Hindlimb muscle (tissue), 1 donor: ENCODE data around the gene C17orf100. TPM values are rescaled to one million over a fixed set of nuclear protein-coding genes. Genes with fewer than 3 reads are reported as not detected.

ENCODE experiments used
- DNase-seq: peaks from one replicate; pipeline ENCODE4 v3.0.0-alpha.2; 2013
- polyA plus RNA-seq: library from polyadenylated mRNA; unstranded; fragments of 120-200 nt; gene quantifications from one replicate; pipeline ENCODE4 v1.2.1, GENCODE V29; 2013; ENCODE audit not compliant: insufficient read length

C17orf100 gene
- polyA plus RNA-seq, 1 donor = 3.6 TPM

DNA sequence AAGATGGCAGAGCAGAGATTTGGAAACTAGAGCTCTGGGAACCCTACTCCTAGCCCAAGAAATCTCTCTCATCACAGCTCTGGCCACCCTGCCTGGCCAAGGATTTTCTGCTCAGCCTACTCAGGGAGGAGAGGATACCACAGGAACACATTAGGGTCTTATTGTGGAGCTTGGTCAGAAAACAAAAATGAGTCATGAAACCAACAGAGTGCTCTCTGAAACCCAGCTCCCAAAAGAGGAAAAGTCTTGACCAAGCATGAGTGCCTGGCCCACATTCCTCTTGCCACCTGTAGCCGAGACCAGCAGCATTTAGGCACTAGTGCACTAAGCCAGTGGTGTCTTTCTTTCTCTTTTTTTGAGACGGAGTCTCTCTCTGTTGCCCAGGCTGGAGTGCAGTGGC is 43.5 kb downstream of the C17orf100 start:
- DNase-seq = no peak

DNA sequence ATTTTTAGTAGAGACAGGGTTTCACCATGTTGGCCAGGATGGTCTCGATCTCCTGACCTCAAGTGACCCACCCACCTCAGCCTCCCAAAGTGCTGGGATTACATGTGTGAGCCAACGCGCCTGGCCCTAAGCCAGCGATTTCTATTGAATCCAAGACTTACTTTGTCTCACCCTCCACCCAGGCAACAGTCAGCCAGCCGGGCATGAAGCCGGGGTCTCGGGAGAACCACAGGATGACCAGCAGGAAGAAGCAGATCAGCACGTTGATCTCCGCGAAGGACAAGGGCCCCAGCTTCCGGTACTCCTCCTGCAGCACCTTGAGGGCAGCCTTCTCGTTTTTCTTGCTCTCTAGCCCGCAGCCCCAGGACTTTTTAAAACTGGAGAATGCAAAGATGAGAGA is 44.0 kb downstream of the C17orf100 start:
- no peak for DNase-seq

- no peak for DNase-seq
Measured at GRCh38 chr17:6696906-6697305, 45.3 kb downstream of the C17orf100 start.

DNA sequence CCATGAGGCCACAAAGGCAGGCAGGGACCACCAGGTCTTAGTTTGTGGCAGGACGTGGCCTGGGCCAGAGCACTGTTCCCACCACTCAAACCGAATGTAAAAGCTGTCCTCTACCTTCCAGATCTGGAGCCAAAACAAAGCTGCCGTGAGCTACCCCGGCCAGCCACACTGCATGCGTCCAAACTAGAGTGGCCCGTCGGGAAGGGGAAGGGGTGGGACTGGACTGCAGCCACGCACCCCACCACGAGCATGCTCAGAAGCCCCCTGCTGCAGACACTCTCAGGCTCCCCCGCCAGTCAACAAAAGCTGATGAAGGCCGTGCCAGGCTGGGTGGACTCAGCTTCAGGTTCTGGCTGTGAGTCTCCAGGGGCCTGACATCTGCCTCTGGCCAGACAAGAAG is 46.4 kb downstream of the C17orf100 start:
- DNase-seq = no peak

GRCh38 chr17:6699997-6700947 is 48.7 kb downstream of the C17orf100 start:
- no peak for DNase-seq

- DNase-seq = no peak
Measured at GRCh38 chr17:6700948-6701307, 49.4 kb downstream of the C17orf100 start.

DNA sequence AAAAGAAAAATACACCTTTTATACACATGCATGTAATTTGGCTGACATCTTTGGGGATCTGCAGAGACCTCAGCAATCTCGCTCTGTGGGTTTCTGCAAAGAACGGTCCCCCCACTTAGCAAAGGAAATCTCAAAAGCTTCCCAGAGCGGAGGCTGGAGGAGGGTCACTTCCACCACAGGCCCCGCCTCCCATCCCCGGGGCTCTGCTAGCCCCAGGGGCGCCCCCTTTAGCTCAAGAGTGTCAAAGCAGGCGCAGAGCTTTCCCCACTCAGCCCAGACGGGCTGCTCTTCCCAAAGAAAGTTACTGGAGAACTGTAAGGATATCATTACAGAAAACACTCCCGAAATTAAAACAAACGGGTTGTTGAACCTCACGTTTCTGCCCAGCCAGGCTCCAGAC is 50.2 kb downstream of the C17orf100 start:
- no peak for DNase-seq

DNA sequence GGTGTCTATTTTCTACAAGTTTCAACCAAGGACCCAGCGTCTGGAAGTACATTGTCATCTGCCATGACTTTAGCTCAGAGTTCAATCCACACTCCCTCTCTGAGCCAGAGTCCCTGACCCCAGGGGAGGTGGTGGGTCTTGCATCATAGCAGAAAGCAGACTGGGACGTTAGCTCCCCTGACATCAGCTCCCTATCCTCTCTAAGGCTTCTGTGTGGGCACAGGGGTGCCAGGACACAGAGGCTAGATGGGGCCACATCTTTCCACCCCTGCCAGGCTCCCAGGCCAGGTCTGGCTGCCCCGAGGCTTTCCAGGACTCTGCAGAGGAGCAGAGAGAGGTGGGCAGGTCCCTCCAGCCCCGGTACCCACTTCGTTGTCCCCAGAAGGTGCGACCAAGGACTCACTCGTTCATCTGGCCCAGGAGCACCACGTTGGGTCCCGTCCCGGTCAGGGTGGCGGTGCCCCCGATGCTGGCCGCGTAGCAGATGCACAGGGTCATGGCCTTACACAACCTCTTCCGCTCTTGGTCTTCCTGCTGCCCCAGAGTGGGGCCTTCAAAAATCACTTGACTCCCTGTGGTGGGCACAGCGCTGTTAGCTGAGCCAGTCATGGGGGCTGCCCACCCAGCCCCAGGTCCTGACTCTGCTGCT is 51.1 kb downstream of the C17orf100 start:
- DNase-seq = no peak

Other genes starting within 250 kb of the C17orf100 start
- gene AIPL1, start 216.6 kb upstream of the C17orf100 start, polyA plus RNA-seq = not detected
- 13.3 TPM for gene PIMREG, start 207.3 kb upstream of the C17orf100 start, polyA plus RNA-seq
- gene PITPNM3, start 95.2 kb upstream of the C17orf100 start, polyA plus RNA-seq = 5.9 TPM
- gene KIAA0753, start 11.1 kb upstream of the C17orf100 start, polyA plus RNA-seq = 12.9 TPM
- gene TXNDC17, start 10.7 kb upstream of the C17orf100 start, polyA plus RNA-seq = 39.6 TPM
- gene MED31, start 157 bp upstream of the C17orf100 start, polyA plus RNA-seq = 12.2 TPM
- not detected for gene SLC13A5, start 61.6 kb downstream of the C17orf100 start, polyA plus RNA-seq
- gene XAF1, start 104.3 kb downstream of the C17orf100 start, polyA plus RNA-seq = 15.2 TPM
- not detected for gene FBXO39, start 124.5 kb downstream of the C17orf100 start, polyA plus RNA-seq
- not detected for gene TEKT1, start 180.0 kb downstream of the C17orf100 start, polyA plus RNA-seq